ENCODE data around the gene PDE6D.
A peak's percentile ranks its signal among the peaks of the same experiment; 100 is the strongest.
"Not testable (repeated sequence)": the region's sequence is repeated elsewhere in the genome, so short reads cannot be mapped to it uniquely, and the experiment has no call there.

The PDE6D gene

DNA sequence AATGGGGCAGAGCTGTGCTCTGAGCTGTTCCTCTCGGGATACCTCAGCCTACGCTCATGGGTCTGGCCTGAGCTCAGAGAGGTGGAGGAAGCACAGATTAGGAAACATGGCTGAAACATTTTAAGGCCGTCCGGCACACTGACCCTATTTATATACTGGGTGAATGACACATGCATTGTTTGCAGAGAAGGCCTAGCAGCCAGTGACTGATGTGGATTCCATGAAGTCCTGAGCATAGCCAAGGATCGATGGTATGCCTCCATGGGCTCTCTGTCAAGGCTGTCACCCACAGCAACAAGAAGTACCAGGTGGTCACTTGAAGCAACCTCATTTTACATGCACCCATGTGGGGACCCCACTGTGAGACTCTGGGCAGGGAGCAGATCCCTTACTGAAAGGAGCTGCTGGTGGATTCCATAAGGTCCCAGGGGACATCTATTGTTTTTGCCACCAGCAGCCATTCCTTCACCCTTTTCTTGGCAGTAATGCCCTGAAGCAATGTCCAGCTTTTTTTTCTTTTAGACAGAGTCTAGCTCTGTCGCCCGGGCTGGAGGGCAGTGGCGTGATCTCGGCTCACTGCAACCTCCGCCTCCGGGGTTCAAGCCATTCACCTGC is 64.3 kb downstream of the PDE6D start:
- DNase-seq (ENCODE audit: low spot score in 2 of 2) (no peak), ATAC-seq (no peak)
- Mint-ChIP-seq H3K4me1 (peaks cover 53% of the 10 kb centered on the region), H3K4me3 (no peak overlapping the region), H3K9me3 (no peaks in the 10 kb centered on the region), H3K36me3 (peaks cover 41% of the 10 kb centered on the region), H3K27ac (no peak overlapping the region)

- Mint-ChIP-seq H3K36me3 (peaks cover 48% of the 10 kb centered on the region), H3K27ac (peak overlapping the region; percentile 53), H3K4me3 (no peak overlapping the region), H3K9me3 (no peaks in the 10 kb centered on the region), H3K4me1 (peaks cover 55% of the 10 kb centered on the region)
- DNase-seq (ENCODE audit: low spot score in 2 of 2) (no peak), ATAC-seq (no peak)
Observed at GRCh38 chr2:231715988-231716616, 65.0 kb downstream of the PDE6D start.

GRCh38 chr2:231715499-231715837 is 65.6 kb downstream of the PDE6D start:
- Mint-ChIP-seq H3K36me3 (peaks cover 54% of the 10 kb centered on the region), H3K27ac (peak overlapping the region; percentile 53), H3K4me3 (no peak overlapping the region), H3K9me3 (no peaks in the 10 kb centered on the region), H3K4me1 (peaks cover 51% of the 10 kb centered on the region)
- DNase-seq (ENCODE audit: low spot score in 2 of 2) (no peak), ATAC-seq (no peak)

DNA sequence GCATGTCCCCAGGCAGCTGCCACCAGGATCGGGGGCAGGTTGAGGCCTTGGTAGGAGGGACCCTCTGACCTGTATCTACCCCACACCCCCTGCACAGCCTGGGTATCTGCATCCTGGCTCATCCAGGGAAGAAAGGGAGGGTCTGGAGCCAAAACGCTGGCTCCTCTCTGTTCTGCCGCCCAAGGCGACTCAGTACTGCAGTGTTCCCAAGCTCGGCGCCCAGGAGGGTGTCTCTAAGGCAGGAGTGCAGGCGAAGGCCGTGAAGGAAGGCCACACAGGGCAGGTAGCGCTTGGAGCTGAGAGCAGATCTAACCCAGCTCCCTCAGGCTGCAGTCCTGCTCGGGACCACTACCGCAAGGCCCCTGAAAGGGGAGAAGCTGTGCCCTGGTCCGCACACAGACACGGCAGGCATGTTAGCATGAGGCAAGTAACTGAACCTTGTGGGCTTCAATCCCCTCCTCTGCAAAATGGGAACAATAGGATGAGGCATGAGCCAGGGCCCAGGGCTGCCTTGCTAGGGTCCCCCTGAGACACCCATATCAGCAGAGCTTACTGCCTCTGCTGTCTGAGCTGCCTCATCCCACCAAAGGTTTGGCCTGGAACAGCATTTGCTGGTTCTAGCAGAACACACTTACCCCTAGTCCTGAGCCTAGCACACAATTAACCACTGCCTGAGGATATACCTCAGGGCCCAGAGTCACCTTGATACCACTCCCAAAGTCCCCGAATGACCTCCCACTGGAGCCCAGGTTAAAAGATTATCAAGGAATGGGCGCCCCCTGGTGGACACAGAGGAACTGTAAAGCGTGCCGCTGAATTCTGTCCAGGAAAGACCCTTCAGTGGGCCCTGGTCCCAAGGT is 66.2 kb downstream of the PDE6D start:
- H3K36me3 Mint-ChIP-seq = peaks cover 60% of the 10 kb centered on the region
- peak overlapping the region; percentile 47 for H3K4me3 Mint-ChIP-seq
- no peaks in the 10 kb centered on the region for H3K9me3 Mint-ChIP-seq
- DNase-seq (ENCODE audit: low spot score in 2 of 2) (peak; percentile 79 to 91), ATAC-seq (peak; percentile 29)
- peak overlapping the region; percentile 100 for H3K27ac Mint-ChIP-seq
- peaks cover 50% of the 10 kb centered on the region for H3K4me1 Mint-ChIP-seq

DNA sequence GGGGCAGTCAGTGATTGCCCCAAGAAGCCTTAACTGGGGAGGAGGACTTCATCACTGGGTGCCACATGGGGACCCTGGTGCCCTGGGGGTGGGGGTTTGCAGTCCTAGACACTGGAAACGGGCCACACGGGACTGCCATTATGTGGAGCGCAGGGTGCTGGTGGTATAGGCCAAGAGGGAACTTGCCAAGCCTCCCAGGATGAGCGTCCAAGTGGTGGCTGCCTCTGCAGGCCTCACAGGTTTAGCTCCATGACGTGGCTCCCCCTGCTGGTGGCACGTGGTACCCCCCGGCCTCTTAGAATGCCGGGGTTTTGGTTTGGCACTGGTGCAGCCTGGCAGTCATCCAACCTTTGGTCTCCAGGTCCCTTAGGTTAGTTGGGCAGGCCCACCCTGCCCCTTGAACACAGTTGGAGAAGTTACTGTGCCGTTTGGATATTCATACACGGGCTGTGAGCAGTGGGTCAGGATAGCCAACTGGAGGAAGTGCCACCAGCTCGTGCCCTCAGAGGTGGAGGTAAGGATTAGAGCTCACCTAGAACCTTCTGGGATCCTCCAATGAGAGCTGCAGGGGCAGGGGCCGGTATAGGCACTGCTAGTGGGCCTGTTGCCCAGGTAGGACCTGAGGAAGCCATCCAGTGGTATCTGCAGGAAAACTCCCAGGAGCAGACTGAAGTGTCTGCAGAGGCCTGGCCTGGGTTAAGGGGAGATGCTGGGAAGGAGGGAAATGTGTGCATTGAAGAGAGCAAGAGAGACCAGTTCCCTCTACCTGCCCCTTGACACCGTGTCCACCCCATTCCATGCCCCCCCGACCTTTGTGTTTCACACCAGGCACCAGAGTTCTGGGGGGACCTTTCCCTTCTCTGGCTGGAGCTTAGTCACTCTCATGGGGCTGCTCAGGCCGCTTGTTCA is 67.1 kb downstream of the PDE6D start:
- H3K9me3 Mint-ChIP-seq = no peaks in the 10 kb centered on the region
- H3K27ac Mint-ChIP-seq = peak overlapping the region; percentile 100
- DNase-seq (ENCODE audit: low spot score in 2 of 2) (peak; percentile 92 to 96), ATAC-seq (peak; percentile 44)
- peaks cover 69% of the 10 kb centered on the region for H3K36me3 Mint-ChIP-seq
- peak overlapping the region; percentile 47 for H3K4me3 Mint-ChIP-seq
- peaks cover 50% of the 10 kb centered on the region for H3K4me1 Mint-ChIP-seq

DNA sequence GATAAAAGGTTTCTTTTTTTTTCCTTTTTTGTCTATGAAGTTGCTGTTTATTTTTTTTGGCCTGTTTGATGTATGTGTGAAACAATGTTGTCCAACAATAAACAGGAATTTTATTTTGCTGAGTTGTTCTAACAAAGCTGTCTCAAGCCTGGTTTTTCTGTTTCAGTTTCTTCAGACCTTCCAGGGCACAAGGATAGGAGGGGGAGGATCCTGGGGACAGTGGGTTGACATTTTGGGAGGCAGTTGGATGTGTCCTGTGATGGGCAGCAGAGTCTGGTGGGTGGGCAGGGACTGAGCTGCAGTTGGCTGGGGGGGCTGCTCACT is 67.7 kb downstream of the PDE6D start:
- not testable (repeated sequence) for ATAC-seq; DNase-seq (ENCODE audit: low spot score in 2 of 2); H3K9me3 Mint-ChIP-seq
- H3K36me3 Mint-ChIP-seq = peaks cover 75% of the 10 kb centered on the region
- peaks cover 50% of the 10 kb centered on the region for H3K4me1 Mint-ChIP-seq
- peak overlapping the region; percentile 100 for H3K27ac Mint-ChIP-seq
- H3K4me3 Mint-ChIP-seq = peak overlapping the region; percentile 47

GRCh38 chr2:231712451-231713021 is 68.5 kb downstream of the PDE6D start:
- H3K4me1 Mint-ChIP-seq = peaks cover 50% of the 10 kb centered on the region
- ATAC-seq, H3K9me3 Mint-ChIP-seq: not testable (repeated sequence)
- peak overlapping the region; percentile 100 for H3K27ac Mint-ChIP-seq
- peak in 1 of 2 donors; percentile 67 for DNase-seq (ENCODE audit: low spot score in 2 of 2)
- peak overlapping the region; percentile 99 for H3K4me3 Mint-ChIP-seq
- H3K36me3 Mint-ChIP-seq = peaks cover 83% of the 10 kb centered on the region

DNA sequence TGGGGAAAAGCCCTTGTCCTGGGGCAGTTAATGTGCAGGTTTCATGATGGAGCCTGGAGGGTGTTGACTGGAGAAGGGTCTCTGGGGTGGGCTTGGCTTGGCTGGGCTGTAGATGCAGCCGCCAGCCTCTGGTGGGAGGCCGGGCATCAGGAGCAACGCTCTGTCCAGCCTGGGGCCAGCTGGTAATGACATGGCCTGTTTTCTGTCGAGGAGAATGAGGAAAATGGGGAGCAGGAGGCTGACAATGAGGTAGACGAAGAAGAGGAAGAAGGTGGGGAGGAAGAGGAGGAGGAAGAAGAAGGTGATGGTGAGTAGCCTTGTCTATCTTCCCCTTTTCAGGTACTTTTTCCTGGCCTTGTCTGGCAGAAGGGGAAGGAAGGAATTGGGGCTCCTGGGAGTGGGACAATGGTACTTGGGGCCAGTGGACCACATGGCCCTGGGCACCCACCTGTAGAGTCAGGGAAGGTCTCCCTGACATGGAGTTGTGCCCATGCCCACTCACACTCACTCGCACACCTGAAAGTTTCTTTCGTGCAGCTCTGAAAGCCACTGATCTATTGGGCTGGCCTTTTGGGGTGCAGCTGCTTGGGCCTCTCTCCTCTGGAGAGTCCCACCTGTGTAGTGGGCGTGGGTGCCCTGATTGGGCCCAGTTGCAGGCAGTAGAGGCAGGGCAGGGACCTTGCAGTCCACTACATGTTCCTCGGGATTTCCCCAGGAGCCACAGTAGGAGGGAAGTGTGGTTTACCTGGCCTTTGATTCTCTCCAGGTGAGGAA is 69.2 kb downstream of the PDE6D start:
- H3K9me3 Mint-ChIP-seq = no peaks in the 10 kb centered on the region
- H3K4me3 Mint-ChIP-seq = peak overlapping the region; percentile 99
- ATAC-seq = no peak
- peaks cover 50% of the 10 kb centered on the region for H3K4me1 Mint-ChIP-seq
- no peak for DNase-seq (ENCODE audit: low spot score in 2 of 2)
- H3K27ac Mint-ChIP-seq = peak overlapping the region; percentile 100
- peaks cover 90% of the 10 kb centered on the region for H3K36me3 Mint-ChIP-seq

DNA sequence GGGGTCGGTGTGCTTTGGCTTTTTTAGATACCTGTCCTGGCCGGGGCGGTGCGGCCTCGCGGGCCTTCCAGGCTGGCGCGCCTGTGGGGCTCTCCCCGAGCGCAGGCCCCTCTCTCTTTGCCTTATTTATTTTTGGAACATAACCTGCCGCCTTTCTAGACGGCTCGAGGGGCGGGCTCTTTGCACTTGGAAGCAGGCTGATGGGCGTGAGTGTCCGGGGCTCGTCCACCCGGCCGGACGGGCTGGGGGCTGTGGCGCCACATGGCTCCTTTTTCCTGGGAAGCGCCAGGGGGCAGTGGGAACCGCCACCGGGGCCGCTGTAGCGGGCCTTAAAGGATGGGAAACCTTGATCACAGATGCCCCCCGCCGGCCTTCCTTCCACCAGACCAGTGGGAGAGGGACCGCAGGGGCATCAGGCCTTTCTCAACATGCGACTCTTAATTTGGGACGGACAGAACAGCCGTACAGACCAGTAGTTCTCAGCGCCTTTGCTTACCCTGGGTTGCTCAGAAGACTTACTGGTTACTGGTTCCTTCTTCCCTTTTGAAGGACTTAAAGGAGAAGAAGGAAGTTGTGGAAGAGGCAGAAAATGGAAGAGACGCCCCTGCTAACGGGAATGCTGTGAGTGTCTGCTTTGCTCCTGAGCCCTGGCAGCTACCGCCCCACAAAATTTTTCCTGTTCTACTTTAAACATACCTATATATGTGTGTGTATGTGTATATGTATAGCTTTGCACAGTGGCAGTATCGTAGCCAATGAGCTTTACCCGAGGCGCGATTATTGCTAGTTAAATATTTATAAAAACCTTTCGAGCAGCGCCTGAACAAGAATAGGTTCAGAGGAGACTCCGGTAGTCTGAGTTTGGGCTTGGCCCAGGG is 70.0 kb downstream of the PDE6D start:
- Mint-ChIP-seq H3K36me3 (peaks cover 94% of the 10 kb centered on the region), H3K4me1 (peaks cover 46% of the 10 kb centered on the region), H3K4me3 (peak overlapping the region; percentile 99), H3K27ac (peak overlapping the region; percentile 100), H3K9me3 (no peaks in the 10 kb centered on the region)
- ATAC-seq = no peak
- DNase-seq (ENCODE audit: low spot score in 2 of 2) = peak; percentile 30 to 71

GRCh38 chr2:231709981-231710798 is 70.9 kb downstream of the PDE6D start:
- peak overlapping the region; percentile 99 for H3K4me3 Mint-ChIP-seq
- DNase-seq (ENCODE audit: low spot score in 2 of 2) (peak; percentile 98 to 99), ATAC-seq (peak; percentile 52)
- H3K4me1 Mint-ChIP-seq = peaks cover 42% of the 10 kb centered on the region
- H3K9me3 Mint-ChIP-seq = no peaks in the 10 kb centered on the region
- H3K27ac Mint-ChIP-seq = peak overlapping the region; percentile 100
- H3K36me3 Mint-ChIP-seq = peaks cover 91% of the 10 kb centered on the region

DNA sequence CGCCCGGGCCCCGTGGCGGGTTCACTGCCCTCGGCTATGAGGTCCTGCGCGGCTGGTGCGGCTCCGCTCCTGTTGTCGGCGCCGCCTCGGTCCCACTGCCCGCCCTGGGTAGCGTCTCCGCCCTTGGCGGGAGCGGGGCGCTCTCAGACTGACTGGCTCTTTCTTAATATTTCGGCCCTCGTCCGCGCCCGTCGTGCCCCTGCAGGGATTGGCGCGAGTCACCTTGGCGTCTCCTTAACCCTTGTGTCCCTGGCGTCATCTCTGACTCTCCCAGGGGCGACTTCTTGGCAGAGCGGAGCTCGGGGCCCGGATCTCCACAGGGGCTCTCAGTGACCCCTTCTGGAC is 71.5 kb downstream of the PDE6D start:
- H3K4me1 Mint-ChIP-seq = peaks cover 39% of the 10 kb centered on the region
- H3K27ac Mint-ChIP-seq = peak overlapping the region; percentile 100
- no peaks in the 10 kb centered on the region for H3K9me3 Mint-ChIP-seq
- H3K4me3 Mint-ChIP-seq = peak overlapping the region; percentile 99
- H3K36me3 Mint-ChIP-seq = peaks cover 87% of the 10 kb centered on the region
- DNase-seq (ENCODE audit: low spot score in 2 of 2) (no peak), ATAC-seq (no peak)

DNA sequence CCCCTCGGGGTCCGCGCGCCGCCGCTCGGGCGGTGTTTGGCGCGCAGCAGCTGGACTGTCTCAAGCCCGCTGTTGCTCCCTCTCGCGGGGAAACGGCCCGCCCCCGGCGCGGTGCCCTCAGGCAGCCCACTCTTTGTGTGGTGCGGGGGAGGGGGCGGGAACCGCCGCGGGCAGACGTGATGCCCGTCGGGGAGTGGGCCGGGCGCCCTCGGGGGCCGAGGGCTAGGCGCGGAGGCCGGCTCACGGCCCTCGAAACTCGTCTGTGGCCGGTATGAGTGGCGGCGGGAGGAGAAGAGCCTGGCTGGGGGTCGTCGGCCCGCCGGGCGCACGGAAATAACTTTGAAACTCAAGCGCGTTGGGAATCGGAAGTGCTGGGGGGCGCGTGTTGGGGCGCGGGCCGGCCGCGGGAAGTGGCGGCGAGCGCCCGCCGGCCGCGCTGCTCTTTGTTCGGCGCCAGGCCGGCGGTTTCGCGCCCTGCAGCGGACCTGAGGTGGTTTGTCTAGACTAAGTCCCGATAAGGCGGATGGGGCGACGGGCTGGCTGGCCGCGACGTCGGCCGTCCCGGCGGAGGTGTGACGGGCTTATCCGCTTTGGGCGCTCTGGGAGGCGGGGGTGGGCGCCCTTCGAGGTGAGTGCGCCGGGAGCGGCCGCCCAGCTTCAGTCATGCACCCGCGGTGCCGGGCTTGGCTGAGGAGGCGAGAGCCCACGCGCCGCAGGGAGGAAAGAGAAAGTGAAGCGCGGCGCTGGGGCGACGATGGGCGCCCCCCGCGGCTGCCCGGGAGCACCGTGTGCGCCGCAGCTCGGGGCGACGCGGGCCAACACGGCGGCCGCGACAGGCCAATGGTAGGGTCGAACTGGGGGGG is 72.1 kb downstream of the PDE6D start:
- DNase-seq (ENCODE audit: low spot score in 2 of 2) = peak; percentile 47 to 83
- H3K36me3 Mint-ChIP-seq = peaks cover 81% of the 10 kb centered on the region

More for the DNA sequence above, 72.1 kb downstream of the PDE6D start:
- peaks cover 33% of the 10 kb centered on the region for H3K4me1 Mint-ChIP-seq
- ATAC-seq = no peak
- H3K9me3 Mint-ChIP-seq = no peaks in the 10 kb centered on the region
- peak overlapping the region; percentile 100 for H3K27ac Mint-ChIP-seq
- H3K4me3 Mint-ChIP-seq = peak overlapping the region; percentile 99

Data from stimulated activated effector memory CD8-positive, alpha-beta T cell treated with anti-CD3 and anti-CD28 coated beads, Interleukin-12 subunit alpha, Interleukin-12 subunit beta, amount 100 ng/mL, for 72 hours (primary cell).